WERI-Rb-1 (cell line): ENCODE measurements around the gene SERPINA9.

Source experiments
- DNase-seq: peaks from one replicate; pipeline ENCODE4 v3.0.0-alpha.2; 2020
- H3K27ac ChIP-seq: fragments of 250-450 bp; sonication (Bioruptor Pico); 2 replicates; pipeline ENCODE4 v1.5.1; 2020; ENCODE audit warnings: mild to moderate bottlenecking, moderate library complexity
- H3K27me3 ChIP-seq: fragments of 250-450 bp; sonication (Bioruptor Pico); 2 replicates; pipeline ENCODE4 v1.5.1; 2021; ENCODE audit warnings: mild to moderate bottlenecking, low read depth, moderate library complexity; ENCODE audit not compliant: insufficient read depth, severe bottlenecking
- H3K36me3 ChIP-seq: fragments of 250-450 bp; sonication (Bioruptor Pico); 2 replicates; pipeline ENCODE4 v1.5.1; 2020; ENCODE audit warnings: mild to moderate bottlenecking, moderate library complexity
- H3K4me3 ChIP-seq: 2 replicates; pipeline ENCODE4 v1.5.1; 2011; ENCODE audit warnings: low read depth, mild to moderate bottlenecking, control low read depth, low read length
- H3K9me3 ChIP-seq: fragments of 250-450 bp; sonication (Bioruptor Pico); 2 replicates; pipeline ENCODE4 v1.5.1; 2021; ENCODE audit warnings: mild to moderate bottlenecking, moderate library complexity; ENCODE audit not compliant: severe bottlenecking
- TF ChIP-seq, protein P1 (sequence below): IDR thresholded peaks from 2 replicates; pipeline ENCODE4 v1.5.1; 2011; ENCODE audit warnings: low read depth, mild to moderate bottlenecking, control low read depth, inconsistent platforms, low read length

The SERPINA9 gene

DNA sequence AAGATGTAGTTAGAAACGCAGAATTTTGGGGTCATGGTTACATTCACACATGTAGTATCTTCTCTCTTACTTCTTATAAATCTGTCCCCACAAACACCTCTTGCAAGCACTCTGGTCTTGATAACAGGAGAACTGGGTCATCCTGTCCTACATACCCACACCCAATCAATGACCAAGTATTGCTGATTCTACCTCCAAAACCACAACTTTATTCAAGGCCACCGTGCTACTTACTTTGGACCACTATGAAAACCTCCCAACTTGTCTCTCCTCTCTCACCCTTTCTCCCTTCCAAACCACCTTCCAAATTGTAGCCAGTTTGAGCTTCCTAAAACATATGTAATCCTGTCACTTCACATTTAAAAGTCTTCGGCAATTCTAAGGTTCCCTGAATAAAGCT lies 28.8 kb downstream of the SERPINA9 start:
- H3K27ac ChIP-seq: no peak overlapping the region
- peaks cover 85% of the 10 kb centered on the region for H3K27me3 ChIP-seq
- TF ChIP-seq, protein P1, sequence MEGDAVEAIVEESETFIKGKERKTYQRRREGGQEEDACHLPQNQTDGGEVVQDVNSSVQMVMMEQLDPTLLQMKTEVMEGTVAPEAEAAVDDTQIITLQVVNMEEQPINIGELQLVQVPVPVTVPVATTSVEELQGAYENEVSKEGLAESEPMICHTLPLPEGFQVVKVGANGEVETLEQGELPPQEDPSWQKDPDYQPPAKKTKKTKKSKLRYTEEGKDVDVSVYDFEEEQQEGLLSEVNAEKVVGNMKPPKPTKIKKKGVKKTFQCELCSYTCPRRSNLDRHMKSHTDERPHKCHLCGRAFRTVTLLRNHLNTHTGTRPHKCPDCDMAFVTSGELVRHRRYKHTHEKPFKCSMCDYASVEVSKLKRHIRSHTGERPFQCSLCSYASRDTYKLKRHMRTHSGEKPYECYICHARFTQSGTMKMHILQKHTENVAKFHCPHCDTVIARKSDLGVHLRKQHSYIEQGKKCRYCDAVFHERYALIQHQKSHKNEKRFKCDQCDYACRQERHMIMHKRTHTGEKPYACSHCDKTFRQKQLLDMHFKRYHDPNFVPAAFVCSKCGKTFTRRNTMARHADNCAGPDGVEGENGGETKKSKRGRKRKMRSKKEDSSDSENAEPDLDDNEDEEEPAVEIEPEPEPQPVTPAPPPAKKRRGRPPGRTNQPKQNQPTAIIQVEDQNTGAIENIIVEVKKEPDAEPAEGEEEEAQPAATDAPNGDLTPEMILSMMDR: no peak

DNA sequence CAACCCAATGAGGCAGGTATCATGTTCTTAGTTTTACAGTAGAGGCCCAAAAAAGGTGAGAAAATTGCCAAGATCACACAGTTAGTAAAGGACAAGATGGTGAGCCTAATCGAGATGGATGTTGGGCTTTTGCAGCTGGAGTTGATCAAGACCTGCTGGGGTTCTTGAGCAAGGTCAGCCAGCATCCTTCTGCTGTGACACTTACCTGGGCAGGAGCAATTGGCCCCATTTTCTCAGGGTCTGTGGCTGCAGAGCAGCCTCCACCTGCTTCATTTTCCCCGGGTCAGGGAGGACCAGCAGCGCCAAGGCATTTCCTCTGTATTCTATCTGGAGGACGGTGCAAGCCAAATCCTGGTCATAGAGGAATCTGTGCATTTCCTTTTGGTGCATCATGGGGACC lies 29.9 kb downstream of the SERPINA9 start:
- Histone ChIP-seq H3K9me3 (no peaks in the 10 kb centered on the region), H3K36me3 (no peaks in the 10 kb centered on the region), H3K27ac (no peak overlapping the region), H3K27me3 (peaks cover 85% of the 10 kb centered on the region), H3K4me3 (no peak overlapping the region)
- TF ChIP-seq, protein P1: no peak
- no peak for DNase-seq

More for the DNA sequence above, 28.8 kb downstream of the SERPINA9 start:
- no peaks in the 10 kb centered on the region for H3K9me3 ChIP-seq
- no peaks in the 10 kb centered on the region for H3K36me3 ChIP-seq
- no peak overlapping the region for H3K4me3 ChIP-seq
- no peak for DNase-seq

DNA sequence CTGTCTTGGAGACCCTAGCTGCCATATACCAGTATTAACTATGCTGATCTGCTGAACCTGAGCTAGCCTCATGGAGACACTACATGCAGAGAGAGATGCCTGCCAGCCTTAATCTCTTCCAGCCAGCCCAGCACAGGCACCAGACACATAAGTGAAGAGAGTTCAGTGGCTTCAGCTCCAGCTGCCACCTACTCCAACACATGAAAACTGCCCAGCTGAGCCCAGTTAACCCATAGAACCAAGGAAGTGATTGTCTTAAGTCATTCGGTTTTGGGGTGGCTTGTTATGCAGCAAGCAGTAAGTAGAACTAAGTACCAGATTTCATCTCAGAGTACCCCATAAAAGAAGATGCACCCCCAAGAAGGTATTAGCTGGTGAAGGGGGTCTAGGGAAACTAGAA lies 31.0 kb downstream of the SERPINA9 start:
- Histone ChIP-seq H3K27ac (no peak overlapping the region), H3K36me3 (no peaks in the 10 kb centered on the region), H3K4me3 (no peak overlapping the region), H3K9me3 (no peaks in the 10 kb centered on the region), H3K27me3 (peaks cover 79% of the 10 kb centered on the region)
- TF ChIP-seq, protein P1: no peak
- DNase-seq: no peak

DNA sequence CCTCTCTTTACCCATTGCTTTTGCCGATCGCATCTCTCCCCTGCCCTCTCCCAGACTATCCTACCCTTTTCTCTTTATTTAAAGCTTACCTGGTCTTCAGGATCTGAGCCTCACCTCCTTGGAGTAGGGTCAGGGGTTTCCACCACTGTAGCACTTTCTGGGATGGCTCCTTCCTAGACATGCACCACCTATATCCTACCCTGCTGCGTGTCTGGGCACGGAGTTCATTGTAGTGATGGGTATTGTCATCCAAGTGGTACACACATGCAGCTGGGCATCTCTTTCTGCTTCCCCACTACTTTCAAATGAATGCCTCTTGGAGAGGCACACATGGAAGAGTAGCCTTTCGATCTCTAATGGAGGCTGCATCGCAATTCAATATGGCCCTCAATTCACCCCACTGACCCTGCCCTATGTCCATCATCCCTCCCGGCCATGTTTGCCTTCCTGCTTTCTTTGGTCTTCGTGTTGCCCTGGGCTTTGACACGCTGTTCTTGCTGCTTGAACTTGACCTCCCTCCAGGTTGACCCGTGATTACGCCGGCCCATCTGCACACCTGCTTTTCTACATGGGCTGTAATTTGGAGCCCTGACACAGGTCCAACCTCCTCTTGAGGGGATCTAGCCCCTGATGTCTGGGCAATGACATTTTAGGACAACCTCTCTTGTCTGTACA lies 34.3 kb downstream of the SERPINA9 start:
- TF ChIP-seq, protein P1: no peak
- Histone ChIP-seq H3K27me3 (peaks cover 79% of the 10 kb centered on the region), H3K27ac (no peak overlapping the region), H3K36me3 (no peaks in the 10 kb centered on the region), H3K9me3 (no peaks in the 10 kb centered on the region), H3K4me3 (no peak overlapping the region)
- no peak for DNase-seq

DNA sequence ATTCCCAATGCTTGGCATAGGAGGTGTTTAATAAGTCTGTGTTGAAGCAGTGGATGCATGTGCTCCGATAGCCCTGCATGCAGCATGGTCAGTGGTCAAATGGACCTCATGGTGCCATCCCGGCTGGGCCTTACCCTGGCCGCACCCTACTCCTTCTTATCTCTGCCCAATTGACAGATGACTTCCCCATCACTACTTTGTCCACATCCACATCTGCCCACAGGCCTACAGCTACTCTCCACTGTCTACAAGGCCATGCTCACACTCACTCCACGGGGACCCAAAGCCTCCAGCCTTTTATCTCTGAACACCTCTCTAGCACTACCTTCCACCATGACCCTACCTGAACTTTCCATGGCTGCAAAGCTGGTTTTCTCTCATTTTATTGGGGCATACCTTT lies 34.9 kb downstream of the SERPINA9 start:
- Histone ChIP-seq H3K27me3 (peaks cover 78% of the 10 kb centered on the region), H3K36me3 (no peaks in the 10 kb centered on the region), H3K4me3 (no peak overlapping the region), H3K9me3 (no peaks in the 10 kb centered on the region), H3K27ac (no peak overlapping the region)
- no peak for DNase-seq
- TF ChIP-seq, protein P1: no peak

DNA sequence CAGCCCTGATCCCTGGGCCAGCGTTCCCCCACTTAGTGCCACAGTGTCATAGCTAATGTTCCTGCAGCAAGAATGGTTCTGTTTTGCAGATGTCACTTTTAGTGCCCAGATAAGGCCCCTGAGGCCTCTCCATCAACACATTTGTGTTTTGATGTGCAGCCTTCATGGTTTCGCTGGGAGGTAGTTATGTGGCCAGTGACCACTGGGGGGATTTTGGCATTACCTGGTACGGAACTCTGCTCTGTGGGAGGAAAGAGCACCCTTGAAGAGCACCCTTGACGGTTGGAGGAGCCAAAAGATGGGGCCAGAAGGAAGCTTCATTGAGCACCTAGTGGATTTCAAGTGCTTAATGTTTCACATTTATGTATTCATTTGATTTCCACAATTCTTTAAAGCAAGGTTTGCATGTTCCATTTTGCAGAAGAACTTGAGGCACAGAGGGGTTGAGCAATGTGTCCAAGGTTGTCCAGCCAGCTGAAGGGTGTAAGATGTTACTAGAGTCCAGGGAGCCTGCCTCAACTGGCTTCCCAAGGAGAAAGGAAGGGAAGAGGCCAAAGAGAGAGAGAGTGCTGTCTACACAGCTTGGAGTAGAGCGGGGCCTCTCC lies 36.4 kb downstream of the SERPINA9 start:
- Histone ChIP-seq H3K9me3 (no peaks in the 10 kb centered on the region), H3K27ac (no peak overlapping the region), H3K27me3 (peaks cover 73% of the 10 kb centered on the region), H3K36me3 (no peaks in the 10 kb centered on the region), H3K4me3 (no peak overlapping the region)
- TF ChIP-seq, protein P1: 0 out of 2 replicates have a peak, but pooled peaks have one; percentile 24
- no peak for DNase-seq
